Activated CD4-positive, alpha-beta T cell treated with anti-CD3 and anti-CD28 coated beads, Interleukin-2, amount 10 ng/mL, durations not matched to agents 24 days and 14 days (primary cell): Measurements from ENCODE around the gene BPIFB1. TPM values are rescaled to one million over a fixed set of nuclear protein-coding genes. Genes with fewer than 3 reads are reported as not detected.

Source experiments
- DNase-seq: peaks from one replicate; pipeline ENCODE4 v3.0.0; 2022
- H3K27ac Mint-ChIP-seq: one replicate; pipeline ENCODE4 v1.8.0; 2022; ENCODE audit warnings: mild to moderate bottlenecking, mixed read lengths
- H3K27me3 Mint-ChIP-seq: one replicate; pipeline ENCODE4 v1.8.0; 2022; ENCODE audit warnings: mixed read lengths
- H3K36me3 Mint-ChIP-seq: one replicate; pipeline ENCODE4 v1.8.0; 2022; ENCODE audit warnings: low read depth, mild to moderate bottlenecking, mixed read lengths
- H3K4me1 Mint-ChIP-seq: one replicate; pipeline ENCODE4 v1.8.0; 2021; ENCODE audit warnings: mixed read lengths
- H3K4me3 Mint-ChIP-seq: one replicate; pipeline ENCODE4 v1.8.0; 2022; ENCODE audit warnings: mild to moderate bottlenecking, moderate library complexity, mixed read lengths
- H3K9me3 Mint-ChIP-seq: one replicate; pipeline ENCODE4 v1.8.0; 2021; ENCODE audit warnings: mixed read lengths
- intact Hi-C: fragments of 100-400 bp; cut with micrococcal nuclease; formaldehyde crosslinking; loops from one replicate; pipeline ENCODE4 v1.15.1; 2023
- total RNA-seq: library from RNA; stranded (reverse); gene quantifications from 2 replicates; pipeline ENCODE4 v1.2.3, GENCODE V29; 2022

BPIFB1 gene
- not detected in 2 replicates for total RNA-seq

- Mint-ChIP-seq H3K9me3 (no peaks in the 10 kb centered on the region), H3K4me3 (no peak within 1 kb of the TSS), H3K27ac (no peak within 1 kb of the TSS), H3K4me1 (no peaks in the 10 kb centered on the region), H3K27me3 (peaks cover 10% of the 10 kb centered on the region), H3K36me3 (no peaks in the 10 kb centered on the region)
- intact Hi-C loops: no loop called here
- DNase-seq: no peak
Measured at GRCh38 chr20:33282991-33283555, at the start of gene BPIFB1. BPIFB1 (plus strand) TSS chr20:33283214; CDS start chr20:33286074, 2,860 bp downstream.

- Mint-ChIP-seq H3K4me1 (peaks cover 21% of the 10 kb centered on the region), H3K4me3 (no peak overlapping the region), H3K9me3 (no peaks in the 10 kb centered on the region), H3K36me3 (no peaks in the 10 kb centered on the region), H3K27ac (no peak overlapping the region), H3K27me3 (no peaks in the 10 kb centered on the region)
- DNase-seq: no peak
- intact Hi-C loops: no loop called here
Measured at GRCh38 chr20:33234050-33234449, 49.0 kb upstream of the BPIFB1 start.

GRCh38 chr20:33235696-33236095, 47.3 kb upstream of the BPIFB1 start, which contains the start of gene BPIFA1:
BPIFA1 (plus strand) TSS chr20:33235996; CDS start chr20:33237712, 1,716 bp downstream.
- Mint-ChIP-seq H3K27ac (no peak within 1 kb of the TSS), H3K9me3 (no peaks in the 10 kb centered on the region), H3K4me3 (no peak within 1 kb of the TSS), H3K4me1 (peaks cover 12% of the 10 kb centered on the region), H3K27me3 (no peaks in the 10 kb centered on the region), H3K36me3 (no peaks in the 10 kb centered on the region)
- intact Hi-C loops: no loop called here
- DNase-seq: no peak

- H3K36me3 Mint-ChIP-seq: no peaks in the 10 kb centered on the region
- H3K9me3 Mint-ChIP-seq: no peaks in the 10 kb centered on the region
- H3K27me3 Mint-ChIP-seq: no peaks in the 10 kb centered on the region
- no peak overlapping the region for H3K27ac Mint-ChIP-seq
- DNase-seq: no peak
- intact Hi-C loops: no loop called here
- H3K4me3 Mint-ChIP-seq: no peak overlapping the region
- peaks cover 12% of the 10 kb centered on the region for H3K4me1 Mint-ChIP-seq
Measured at GRCh38 chr20:33236351-33236750, 46.7 kb upstream of the BPIFB1 start.

GRCh38 chr20:33237989-33238388, 45.0 kb upstream of the BPIFB1 start:
- Mint-ChIP-seq H3K36me3 (no peaks in the 10 kb centered on the region), H3K27ac (no peak overlapping the region), H3K9me3 (no peaks in the 10 kb centered on the region), H3K4me1 (peaks cover 2% of the 10 kb centered on the region), H3K27me3 (peaks cover 3% of the 10 kb centered on the region), H3K4me3 (no peak overlapping the region)
- intact Hi-C loops: no loop called here
- DNase-seq: no peak

GRCh38 chr20:33239418-33239817, 43.6 kb upstream of the BPIFB1 start:
- Mint-ChIP-seq H3K27me3 (peaks cover 3% of the 10 kb centered on the region), H3K4me3 (no peak overlapping the region), H3K9me3 (no peaks in the 10 kb centered on the region), H3K27ac (no peak overlapping the region), H3K4me1 (no peaks in the 10 kb centered on the region), H3K36me3 (no peaks in the 10 kb centered on the region)
- intact Hi-C loops: no loop called here
- DNase-seq: no peak

- no peak overlapping the region for H3K27ac Mint-ChIP-seq
- intact Hi-C loops: no loop called here
- H3K36me3 Mint-ChIP-seq: no peaks in the 10 kb centered on the region
- H3K4me1 Mint-ChIP-seq: no peaks in the 10 kb centered on the region
- peaks cover 4% of the 10 kb centered on the region for H3K27me3 Mint-ChIP-seq
- H3K4me3 Mint-ChIP-seq: no peak overlapping the region
- H3K9me3 Mint-ChIP-seq: no peaks in the 10 kb centered on the region
- DNase-seq: no peak
Measured at GRCh38 chr20:33239979-33240736, 42.9 kb upstream of the BPIFB1 start.

- Mint-ChIP-seq H3K27me3 (peaks cover 5% of the 10 kb centered on the region), H3K9me3 (no peaks in the 10 kb centered on the region), H3K4me1 (no peaks in the 10 kb centered on the region), H3K36me3 (no peaks in the 10 kb centered on the region), H3K4me3 (no peak overlapping the region), H3K27ac (no peak overlapping the region)
- intact Hi-C loops: no loop called here
- no peak for DNase-seq
Measured at GRCh38 chr20:33240923-33241322, 42.1 kb upstream of the BPIFB1 start.

GRCh38 chr20:33242319-33243100, 40.5 kb upstream of the BPIFB1 start:
- Mint-ChIP-seq H3K27me3 (peaks cover 5% of the 10 kb centered on the region), H3K36me3 (no peaks in the 10 kb centered on the region), H3K4me1 (no peaks in the 10 kb centered on the region), H3K27ac (no peak overlapping the region), H3K9me3 (no peaks in the 10 kb centered on the region), H3K4me3 (no peak overlapping the region)
- DNase-seq: no peak
- intact Hi-C loops: no loop called here

GRCh38 chr20:33246077-33246476, 36.9 kb upstream of the BPIFB1 start:
- intact Hi-C loops: no loop called here
- Mint-ChIP-seq H3K36me3 (no peaks in the 10 kb centered on the region), H3K27me3 (peaks cover 5% of the 10 kb centered on the region), H3K9me3 (no peaks in the 10 kb centered on the region), H3K27ac (no peak overlapping the region), H3K4me1 (no peaks in the 10 kb centered on the region), H3K4me3 (no peak overlapping the region)
- no peak for DNase-seq

- peaks cover 6% of the 10 kb centered on the region for H3K27me3 Mint-ChIP-seq
Measured at GRCh38 chr20:33249456-33249855, 33.6 kb upstream of the BPIFB1 start.

GRCh38 chr20:33250666-33251065, 32.3 kb upstream of the BPIFB1 start:
- no peak for DNase-seq
- H3K4me1 Mint-ChIP-seq: no peaks in the 10 kb centered on the region
- H3K9me3 Mint-ChIP-seq: no peaks in the 10 kb centered on the region
- H3K4me3 Mint-ChIP-seq: no peak overlapping the region
- peaks cover 8% of the 10 kb centered on the region for H3K27me3 Mint-ChIP-seq
- intact Hi-C loops: no loop called here
- no peak overlapping the region for H3K27ac Mint-ChIP-seq
- no peaks in the 10 kb centered on the region for H3K36me3 Mint-ChIP-seq

More at GRCh38 chr20:33249456-33249855, 33.6 kb upstream of the BPIFB1 start:
- H3K36me3 Mint-ChIP-seq: no peaks in the 10 kb centered on the region
- H3K27ac Mint-ChIP-seq: no peak overlapping the region
- intact Hi-C loops: no loop called here
- no peaks in the 10 kb centered on the region for H3K9me3 Mint-ChIP-seq
- no peak overlapping the region for H3K4me3 Mint-ChIP-seq
- DNase-seq: no peak
- no peaks in the 10 kb centered on the region for H3K4me1 Mint-ChIP-seq

GRCh38 chr20:33251496-33251895, 31.5 kb upstream of the BPIFB1 start:
- intact Hi-C loops: no loop called here
- Mint-ChIP-seq H3K36me3 (no peaks in the 10 kb centered on the region), H3K27ac (no peak overlapping the region), H3K9me3 (no peaks in the 10 kb centered on the region), H3K4me1 (no peaks in the 10 kb centered on the region), H3K27me3 (peaks cover 10% of the 10 kb centered on the region), H3K4me3 (no peak overlapping the region)
- DNase-seq: no peak

- H3K4me3 Mint-ChIP-seq: no peak overlapping the region
- H3K4me1 Mint-ChIP-seq: no peaks in the 10 kb centered on the region
- H3K36me3 Mint-ChIP-seq: no peaks in the 10 kb centered on the region
- no peak for DNase-seq
- no peak overlapping the region for H3K27ac Mint-ChIP-seq
- intact Hi-C loops: no loop called here
- peaks cover 10% of the 10 kb centered on the region for H3K27me3 Mint-ChIP-seq
- H3K9me3 Mint-ChIP-seq: no peaks in the 10 kb centered on the region
Measured at GRCh38 chr20:33252460-33252859, 30.6 kb upstream of the BPIFB1 start.
